Keratinocyte (primary cell): Measurements from ENCODE around the gene TMEM184A.

Experiments used
- CTCF ChIP-seq, 3 experiments: IDR thresholded peaks in 1 of 3; conservative IDR thresholded peaks in 1 of 3; optimal IDR thresholded peaks in 1 of 3; 2 replicates in 2 of 3; 3 replicates in 1 of 3; pipeline versions ENCODE3 to v1.5.1; 2011; ENCODE audit warnings: low read length in 3 of 3, mild to moderate bottlenecking in 3 of 3, moderate library complexity in 2 of 3, control low read depth in 1 of 3, inconsistent platforms in 1 of 3; ENCODE audit not compliant: insufficient read depth in 2 of 3; ENCODE audit errors: extremely low read depth in 1 of 3
- EZH2 ChIP-seq: IDR thresholded peaks from one replicate; pipeline ENCODE4 v1.6.1; 2012; ENCODE audit warnings: inconsistent platforms, mild to moderate bottlenecking, low read length, moderate library complexity

GRCh38 chr7:1555046-1555812, 776 bp downstream of the TMEM184A start:
- TF ChIP-seq CTCF (optimal IDR thresholded peaks at IDR 0.05 in 1 of 3, IDR thresholded peaks at IDR 0.05 in 1 of 3, conservative IDR thresholded peaks at IDR 0.05 in 1 of 3; ENCODE audit: extremely low read depth in 1 of 3, insufficient read depth in 2 of 3, low read length in 3 of 3) (no peak), EZH2 (no peak)
